ENCODE measurements around the gene DDRGK1.
"Not testable (repeated sequence)": the region's sequence is repeated elsewhere in the genome, so short reads cannot be mapped to it uniquely, and the experiment has no call there.

The DDRGK1 gene

GRCh38 chr20:3163099-3164042 is 41.1 kb downstream of the DDRGK1 start:
- peak; percentile 80 for DNase-seq

GRCh38 chr20:3162080-3162611 is 42.3 kb downstream of the DDRGK1 start:
- DNase-seq: peak; percentile 46

- DNase-seq: peak; percentile 18
Measured at GRCh38 chr20:3161316-3162079, 43.0 kb downstream of the DDRGK1 start.

- DNase-seq: no peak
Measured at GRCh38 chr20:3160418-3160817, 44.1 kb downstream of the DDRGK1 start.

- DNase-seq: peak; percentile 37
Measured at GRCh38 chr20:3158968-3159431, 45.5 kb downstream of the DDRGK1 start.

GRCh38 chr20:3157817-3158216 is 46.7 kb downstream of the DDRGK1 start:
- no peak for DNase-seq

- no peak for DNase-seq
Measured at GRCh38 chr20:3156811-3157619, 47.5 kb downstream of the DDRGK1 start.

- not testable (repeated sequence) for DNase-seq
Measured at GRCh38 chr20:3152057-3152644, 52.3 kb downstream of the DDRGK1 start.

GRCh38 chr20:3150908-3151307 is 53.6 kb downstream of the DDRGK1 start:
- no peak for DNase-seq

- DNase-seq: no peak
Measured at GRCh38 chr20:3146732-3147341, 57.6 kb downstream of the DDRGK1 start.

GRCh38 chr20:3141757-3142156 is 62.7 kb downstream of the DDRGK1 start:
- DNase-seq: no peak

All from NCI-H69 (cell line).